KMS-11 (cell line): ENCODE measurements around the gene A2M.

ENCODE experiments used
- H2AFZ ChIP-seq: fragments of 200-600 bp; sonication (generic); 2 replicates; pipeline ENCODE4 v1.6.1; 2016; ENCODE audit warnings: antibody characterized with exemption, mixed run types, low read depth
- H3K27ac ChIP-seq: fragments of 200-600 bp; sonication (generic); 2 replicates; pipeline ENCODE4 v1.6.1; 2016; ENCODE audit warnings: mild to moderate bottlenecking, mixed run types
- H3K27me3 ChIP-seq: fragments of 200-600 bp; sonication (generic); 2 replicates; pipeline ENCODE4 v1.6.1; 2017; ENCODE audit warnings: mild to moderate bottlenecking, low read depth, mixed run types, moderate library complexity; ENCODE audit not compliant: insufficient read depth
- H3K36me3 ChIP-seq: fragments of 200-600 bp; sonication (generic); 2 replicates; pipeline ENCODE4 v1.6.1; 2017; ENCODE audit warnings: mild to moderate bottlenecking, mixed run types; ENCODE audit not compliant: insufficient read depth
- H3K4me1 ChIP-seq: fragments of 200-600 bp; sonication (generic); 2 replicates; pipeline ENCODE4 v1.6.1; 2016; ENCODE audit warnings: mild to moderate bottlenecking, low read depth, mixed run types; ENCODE audit not compliant: poor library complexity, severe bottlenecking
- H3K4me2 ChIP-seq: fragments of 200-600 bp; sonication (generic); 2 replicates; pipeline ENCODE4 v1.7.0; 2016; ENCODE audit warnings: mild to moderate bottlenecking, mixed run types
- H3K4me3 ChIP-seq: fragments of 200-600 bp; sonication (generic); IDR thresholded peaks from 2 replicates; pipeline ENCODE4 v1.6.1; 2017; ENCODE audit warnings: low read depth, low read length, mixed read lengths; ENCODE audit not compliant: insufficient read depth
- H3K79me2 ChIP-seq: fragments of 200-600 bp; sonication (generic); 2 replicates; pipeline ENCODE4 v1.6.1; 2016; ENCODE audit warnings: low read depth, mixed run types; ENCODE audit not compliant: insufficient read depth
- H3K9ac ChIP-seq: fragments of 200-600 bp; sonication (generic); 2 replicates; pipeline ENCODE4 v1.6.1; 2016; ENCODE audit warnings: mild to moderate bottlenecking, mixed run types
- H4K20me1 ChIP-seq: fragments of 200-600 bp; sonication (generic); 2 replicates; pipeline ENCODE4 v1.6.1; 2016; ENCODE audit warnings: mild to moderate bottlenecking, mixed run types; ENCODE audit not compliant: insufficient read depth
- CTCF ChIP-seq: fragments of 200-600 bp; sonication (generic); conservative IDR thresholded peaks from 2 replicates; pipeline ENCODE4 v1.6.1; 2017; ENCODE audit warnings: low read depth, mild to moderate bottlenecking, antibody characterized with exemption, low read length, moderate library complexity, mixed read lengths

Gene A2M

DNA sequence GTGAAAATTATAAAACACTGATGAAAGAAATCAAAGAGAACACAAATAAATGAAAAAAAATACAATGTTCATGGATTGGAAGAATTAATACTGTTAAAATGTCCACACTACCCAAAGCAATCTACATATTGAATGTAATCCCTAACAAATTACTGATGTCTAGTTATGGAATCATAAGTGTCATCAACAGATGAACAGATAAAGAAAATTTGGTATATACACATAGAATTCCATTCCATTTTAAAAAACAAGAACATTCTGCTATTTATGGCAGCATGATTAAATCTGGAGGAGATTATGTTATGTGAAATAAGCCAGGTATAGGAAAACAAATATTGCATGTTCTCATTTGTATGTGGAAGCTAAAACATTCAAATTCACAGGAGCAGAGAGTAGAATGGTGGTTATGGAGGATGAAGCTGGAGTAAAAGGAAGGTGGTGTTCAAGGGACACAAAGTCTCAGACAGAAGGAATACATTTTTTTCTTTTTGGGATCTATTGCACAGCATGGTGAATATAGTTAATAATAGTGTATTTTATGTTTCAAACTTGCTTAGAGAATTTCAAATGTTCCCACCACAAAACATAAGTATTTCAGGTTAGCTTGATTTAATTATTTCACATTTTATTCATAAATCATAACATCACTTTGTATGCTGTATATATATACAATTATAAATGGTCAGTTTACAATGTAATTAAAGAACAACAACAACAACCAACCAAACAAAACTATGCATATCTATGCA is 28.5 kb downstream of the A2M start:
- H3K27me3 ChIP-seq, result no peaks in the 10 kb centered on the region
- no peaks in the 10 kb centered on the region for H3K79me2 ChIP-seq
- H2AFZ ChIP-seq, result no peak overlapping the region
- no peak for TF ChIP-seq CTCF
- no peak overlapping the region for H3K4me2 ChIP-seq
- H4K20me1 ChIP-seq, result no peaks in the 10 kb centered on the region
- no peak overlapping the region for H3K4me3 ChIP-seq
- no peaks in the 10 kb centered on the region for H3K4me1 ChIP-seq
- H3K27ac ChIP-seq, result no peak overlapping the region
- no peak overlapping the region for H3K9ac ChIP-seq
- H3K36me3 ChIP-seq, result no peaks in the 10 kb centered on the region

DNA sequence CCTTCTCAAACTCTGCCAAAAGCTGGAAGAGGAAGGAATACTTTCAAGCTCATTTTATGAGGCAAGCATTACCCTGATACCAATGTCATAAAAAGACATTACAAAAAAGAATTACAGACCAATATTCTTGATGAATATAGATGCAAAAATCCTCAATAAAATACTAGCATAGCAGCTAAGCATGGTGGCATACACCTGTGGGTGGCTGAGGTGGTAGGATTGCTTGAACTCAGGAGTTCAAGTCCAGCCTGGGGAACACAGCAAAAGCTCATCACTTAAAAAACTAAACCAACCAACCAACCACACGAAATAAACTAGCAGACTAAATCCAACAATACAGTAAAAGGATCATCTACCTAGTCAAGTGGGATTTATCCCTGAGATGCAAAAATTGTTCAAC is 29.6 kb downstream of the A2M start:
- no peaks in the 10 kb centered on the region for H4K20me1 ChIP-seq
- no peak overlapping the region for H3K4me3 ChIP-seq
- H3K4me2 ChIP-seq, result no peak overlapping the region
- no peak overlapping the region for H3K9ac ChIP-seq
- TF ChIP-seq CTCF, result no peak
- H3K79me2 ChIP-seq, result no peaks in the 10 kb centered on the region
- H2AFZ ChIP-seq, result no peak overlapping the region
- no peaks in the 10 kb centered on the region for H3K4me1 ChIP-seq
- no peaks in the 10 kb centered on the region for H3K36me3 ChIP-seq
- no peak overlapping the region for H3K27ac ChIP-seq
- no peaks in the 10 kb centered on the region for H3K27me3 ChIP-seq

GRCh38 chr12:9084417-9084816 is 31.3 kb downstream of the A2M start:
- Histone ChIP-seq H3K9ac (no peak overlapping the region), H3K4me2 (no peak overlapping the region), H2AFZ (no peak overlapping the region), H3K4me3 (no peak overlapping the region), H3K79me2 (no peaks in the 10 kb centered on the region), H4K20me1 (no peaks in the 10 kb centered on the region), H3K36me3 (no peaks in the 10 kb centered on the region), H3K4me1 (no peaks in the 10 kb centered on the region), H3K27me3 (no peaks in the 10 kb centered on the region), H3K27ac (no peak overlapping the region)
- TF ChIP-seq CTCF, result no peak

GRCh38 chr12:9083793-9084192 is 31.9 kb downstream of the A2M start:
- no peaks in the 10 kb centered on the region for H3K4me1 ChIP-seq
- no peak overlapping the region for H3K4me3 ChIP-seq
- H3K27ac ChIP-seq, result no peak overlapping the region
- no peaks in the 10 kb centered on the region for H3K79me2 ChIP-seq
- no peak overlapping the region for H3K9ac ChIP-seq
- H3K4me2 ChIP-seq, result no peak overlapping the region
- H3K27me3 ChIP-seq, result no peaks in the 10 kb centered on the region
- TF ChIP-seq CTCF, result no peak
- no peak overlapping the region for H2AFZ ChIP-seq
- H4K20me1 ChIP-seq, result no peaks in the 10 kb centered on the region
- no peaks in the 10 kb centered on the region for H3K36me3 ChIP-seq
